ENCODE data around the gene CPNE4.
A peak's percentile ranks its signal among the peaks of the same experiment; 100 is the strongest.
"Not testable (repeated sequence)": the region's sequence is repeated elsewhere in the genome, so short reads cannot be mapped to it uniquely, and the experiment has no call there.

Gene CPNE4

DNA sequence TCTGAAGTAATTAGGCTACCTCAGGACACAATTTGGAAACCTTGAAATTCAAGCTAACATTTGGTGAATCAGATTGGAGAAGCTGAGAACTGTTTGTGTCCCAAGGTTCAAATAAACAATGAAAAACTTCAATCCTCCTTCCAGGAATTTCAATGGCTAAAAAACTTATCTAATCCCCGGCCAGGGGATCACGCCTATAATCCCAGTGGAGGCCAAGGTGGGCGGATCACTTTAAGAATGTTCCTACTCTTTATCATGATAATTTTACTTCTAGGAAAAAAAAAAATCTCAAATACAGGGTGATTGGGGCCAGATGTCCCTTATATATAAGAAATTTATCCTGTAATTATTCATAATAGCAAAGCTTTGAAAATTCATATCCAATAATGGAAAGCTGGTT is 139.0 kb downstream of the CPNE4 start:
- Histone ChIP-seq H3K9me2 (ENCODE audit: low read depth, low read length) (no peaks in the 10 kb centered on the region), H3F3A (ENCODE audit: insufficient read depth, low read length) (0 out of 2 replicates have a peak, but pooled peaks cover 3% of the 10 kb centered on the region), H2AFZ (ENCODE audit: low read length) (no peak overlapping the region), H3K4me2 (ENCODE audit: low read length) (no peak overlapping the region), H3K4me1 (ENCODE audit: insufficient read depth, low read length, severe bottlenecking) (no peaks in the 10 kb centered on the region), H3K36me3 (ENCODE audit: insufficient read depth, low read length) (no peaks in the 10 kb centered on the region), H3K9ac (ENCODE audit: low read length) (no peak overlapping the region), H3K79me2 (ENCODE audit: insufficient read depth, low read length) (no peaks in the 10 kb centered on the region), H3K27me3 (ENCODE audit: insufficient read depth, low read length) (no peaks in the 10 kb centered on the region), H3K9me3 (ENCODE audit: low read length) (no peaks in the 10 kb centered on the region), H3K4me3 (ENCODE audit: low read depth, low read length, poor library complexity, severe bottlenecking) (no peak overlapping the region), H4K20me1 (ENCODE audit: insufficient read depth, low read length) (no peaks in the 10 kb centered on the region), H3K27ac (ENCODE audit: low read depth, low read length, poor library complexity, severe bottlenecking) (no peak overlapping the region)
- TF ChIP-seq, protein P1, sequence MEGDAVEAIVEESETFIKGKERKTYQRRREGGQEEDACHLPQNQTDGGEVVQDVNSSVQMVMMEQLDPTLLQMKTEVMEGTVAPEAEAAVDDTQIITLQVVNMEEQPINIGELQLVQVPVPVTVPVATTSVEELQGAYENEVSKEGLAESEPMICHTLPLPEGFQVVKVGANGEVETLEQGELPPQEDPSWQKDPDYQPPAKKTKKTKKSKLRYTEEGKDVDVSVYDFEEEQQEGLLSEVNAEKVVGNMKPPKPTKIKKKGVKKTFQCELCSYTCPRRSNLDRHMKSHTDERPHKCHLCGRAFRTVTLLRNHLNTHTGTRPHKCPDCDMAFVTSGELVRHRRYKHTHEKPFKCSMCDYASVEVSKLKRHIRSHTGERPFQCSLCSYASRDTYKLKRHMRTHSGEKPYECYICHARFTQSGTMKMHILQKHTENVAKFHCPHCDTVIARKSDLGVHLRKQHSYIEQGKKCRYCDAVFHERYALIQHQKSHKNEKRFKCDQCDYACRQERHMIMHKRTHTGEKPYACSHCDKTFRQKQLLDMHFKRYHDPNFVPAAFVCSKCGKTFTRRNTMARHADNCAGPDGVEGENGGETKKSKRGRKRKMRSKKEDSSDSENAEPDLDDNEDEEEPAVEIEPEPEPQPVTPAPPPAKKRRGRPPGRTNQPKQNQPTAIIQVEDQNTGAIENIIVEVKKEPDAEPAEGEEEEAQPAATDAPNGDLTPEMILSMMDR (IDR thresholded peaks at IDR 0.05; ENCODE audit: low read length), result no peak
- TF ChIP-seq EZH2 (IDR thresholded peaks at IDR 0.05; ENCODE audit: borderline replicate concordance, low read length), result no peak

- Histone ChIP-seq H3K36me3 (ENCODE audit: insufficient read depth, low read length) (no peaks in the 10 kb centered on the region), H3K79me2 (ENCODE audit: insufficient read depth, low read length) (no peaks in the 10 kb centered on the region), H3K4me1 (ENCODE audit: insufficient read depth, low read length, severe bottlenecking) (no peaks in the 10 kb centered on the region), H3K9me3 (ENCODE audit: low read length) (no peaks in the 10 kb centered on the region), H4K20me1 (ENCODE audit: insufficient read depth, low read length) (no peaks in the 10 kb centered on the region), H3K27ac (ENCODE audit: low read depth, low read length, poor library complexity, severe bottlenecking) (no peak overlapping the region), H3K4me3 (ENCODE audit: low read depth, low read length, poor library complexity, severe bottlenecking) (no peak overlapping the region), H3K9me2 (ENCODE audit: low read depth, low read length) (no peaks in the 10 kb centered on the region; the same call in 1 of the 2 replicates), H3F3A (ENCODE audit: insufficient read depth, low read length) (no peaks in the 10 kb centered on the region), H3K4me2 (ENCODE audit: low read length) (no peak overlapping the region), H3K27me3 (ENCODE audit: insufficient read depth, low read length) (no peaks in the 10 kb centered on the region), H3K9ac (ENCODE audit: low read length) (no peak overlapping the region), H2AFZ (ENCODE audit: low read length) (no peak overlapping the region)
- no peak for TF ChIP-seq EZH2 (IDR thresholded peaks at IDR 0.05; ENCODE audit: borderline replicate concordance, low read length)
- TF ChIP-seq, protein P1 (IDR thresholded peaks at IDR 0.05; ENCODE audit: low read length), result peak; percentile 21
Observed at GRCh38 chr3:131892331-131892730, 142.5 kb downstream of the CPNE4 start.

- H3F3A ChIP-seq (ENCODE audit: insufficient read depth, low read length), result not testable (repeated sequence)
Observed at GRCh38 chr3:131885871-131886270, 148.9 kb downstream of the CPNE4 start.

DNA sequence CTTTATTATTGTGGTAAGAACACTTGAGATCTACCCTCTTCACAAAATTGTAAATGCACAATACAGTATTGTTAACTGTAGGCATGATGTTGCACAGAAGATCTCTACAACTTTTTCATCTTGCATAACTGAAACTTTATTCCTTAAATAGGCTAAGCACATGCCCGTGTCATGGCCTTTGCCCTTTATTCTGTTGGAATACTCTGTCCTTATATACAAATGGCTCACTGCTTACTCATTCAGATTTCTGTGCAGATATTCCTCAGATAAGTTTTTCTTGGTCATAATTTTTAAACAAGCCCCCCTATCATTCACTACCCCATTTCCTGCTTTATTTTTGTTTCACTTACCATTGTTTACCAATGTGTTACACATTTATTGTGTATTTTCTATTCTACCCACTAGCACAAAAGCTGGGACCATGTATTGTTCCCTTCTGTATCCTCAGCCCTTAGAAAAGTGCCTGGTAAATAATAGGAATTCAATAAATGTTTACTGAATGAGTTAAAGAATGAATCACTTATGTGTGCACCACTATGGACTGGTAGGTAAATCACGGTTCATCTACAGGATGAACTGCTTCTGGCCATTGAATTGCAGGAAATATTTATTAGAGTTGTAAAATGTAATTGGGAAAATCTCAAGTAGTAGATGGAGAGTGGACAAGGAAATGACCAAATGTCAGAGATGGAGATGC is 151.0 kb downstream of the CPNE4 start:
- Histone ChIP-seq H3K36me3 (ENCODE audit: insufficient read depth, low read length) (no peaks in the 10 kb centered on the region), H3K79me2 (ENCODE audit: insufficient read depth, low read length) (no peaks in the 10 kb centered on the region), H3K9me3 (ENCODE audit: low read length) (no peaks in the 10 kb centered on the region), H3K4me2 (ENCODE audit: low read length) (no peak overlapping the region), H3K4me1 (ENCODE audit: insufficient read depth, low read length, severe bottlenecking) (no peaks in the 10 kb centered on the region), H2AFZ (ENCODE audit: low read length) (no peak overlapping the region), H3K27me3 (ENCODE audit: insufficient read depth, low read length) (no peaks in the 10 kb centered on the region), H3F3A (ENCODE audit: insufficient read depth, low read length) (no peaks in the 10 kb centered on the region), H3K9me2 (ENCODE audit: low read depth, low read length) (no peaks in the 10 kb centered on the region), H3K4me3 (ENCODE audit: low read depth, low read length, poor library complexity, severe bottlenecking) (no peak overlapping the region), H3K27ac (ENCODE audit: low read depth, low read length, poor library complexity, severe bottlenecking) (no peak overlapping the region), H3K9ac (ENCODE audit: low read length) (no peak overlapping the region), H4K20me1 (ENCODE audit: insufficient read depth, low read length) (no peaks in the 10 kb centered on the region)
- TF ChIP-seq, protein P1 (IDR thresholded peaks at IDR 0.05; ENCODE audit: low read length), result no peak
- TF ChIP-seq EZH2 (IDR thresholded peaks at IDR 0.05; ENCODE audit: borderline replicate concordance, low read length), result no peak

More at GRCh38 chr3:131885871-131886270, 148.9 kb downstream of the CPNE4 start:
- not testable (repeated sequence) for H3K79me2 ChIP-seq (ENCODE audit: insufficient read depth, low read length); H3K36me3 ChIP-seq (ENCODE audit: insufficient read depth, low read length); H3K9ac ChIP-seq (ENCODE audit: low read length); H3K27ac ChIP-seq (ENCODE audit: low read depth, low read length, poor library complexity, severe bottlenecking); H3K9me2 ChIP-seq (ENCODE audit: low read depth, low read length); H3K4me3 ChIP-seq (ENCODE audit: low read depth, low read length, poor library complexity, severe bottlenecking); H3K4me2 ChIP-seq (ENCODE audit: low read length); H3K9me3 ChIP-seq (ENCODE audit: low read length); H2AFZ ChIP-seq (ENCODE audit: low read length); H3K4me1 ChIP-seq (ENCODE audit: insufficient read depth, low read length, severe bottlenecking); H4K20me1 ChIP-seq (ENCODE audit: insufficient read depth, low read length); H3K27me3 ChIP-seq (ENCODE audit: insufficient read depth, low read length)

Data from OCI-LY1 (cell line).